ENCODE measurements around the gene ATP1A1. TPM values are rescaled to one million over a fixed set of nuclear protein-coding genes. Genes with fewer than 3 reads are reported as not detected.

Gene ATP1A1
- total RNA-seq, 1 experiment from 2014 or later, result 239 TPM

- no peak overlapping the region for H3K4ac ChIP-seq (ENCODE audit: low read depth, low read length)
- H4K8ac ChIP-seq (replicated peaks; ENCODE audit: insufficient read length, low read depth, low read length), result no peak overlapping the region
- peaks cover 5% of the 10 kb centered on the region for H3K27me3 Mint-ChIP-seq (ENCODE audit: low read depth)
- no peak overlapping the region for H2AFZ ChIP-seq (ENCODE audit: low read length)
- H3K14ac ChIP-seq (ENCODE audit: insufficient read depth, low read length), result no peak overlapping the region
- no peak overlapping the region for H2BK12ac ChIP-seq (ENCODE audit: insufficient read length, low read depth, low read length)
- H3K4me2 ChIP-seq (ENCODE audit: insufficient read depth, insufficient read length, low read length), result no peak overlapping the region
- no peak overlapping the region for H4K91ac ChIP-seq (ENCODE audit: insufficient read length, low read depth, low read length)
- WGBS (ENCODE audit: extremely low coverage, insufficient read length, low lambda C conversion rate), result no CpG with 5 or more reads among the region's 1 CpG
- H4K5ac ChIP-seq (ENCODE audit: insufficient read length, low read depth, low read length), result no peak overlapping the region
- no peak overlapping the region for H3K27ac ChIP-seq (ENCODE audit: insufficient read length, low read depth, low read length)
- no peaks in the 10 kb centered on the region for H3K79me1 ChIP-seq (ENCODE audit: insufficient read depth, low read depth, low read length, poor library complexity, severe bottlenecking)
- H3K9me3 Mint-ChIP-seq, result no peaks in the 10 kb centered on the region
- H2BK20ac ChIP-seq (ENCODE audit: low read depth, low read length, poor library complexity, severe bottlenecking), result no peak overlapping the region
- H3K23ac ChIP-seq (ENCODE audit: insufficient read length, low read depth, low read length), result no peak overlapping the region
- no peak overlapping the region for H3K4me3 Mint-ChIP-seq
- peaks cover 11 to 12% of the 10 kb centered on the region in 2 experiments for H3K4me1 Mint-ChIP-seq
- H2BK15ac ChIP-seq (ENCODE audit: low read depth, low read length), result no peak overlapping the region
- no peak for DNase-seq
- no peak overlapping the region for H3K56ac ChIP-seq (ENCODE audit: insufficient read length, low read depth, low read length)
- no peak overlapping the region for H2BK5ac ChIP-seq (ENCODE audit: insufficient read length, low read length)
- H2AK5ac ChIP-seq (ENCODE audit: insufficient read length, low read length), result no peak overlapping the region
- no peak overlapping the region for H3K27ac Mint-ChIP-seq
- H3K18ac ChIP-seq (ENCODE audit: insufficient read length, low read depth, low read length), result no peak overlapping the region
- H4K20me1 ChIP-seq (ENCODE audit: control insufficient read depth, insufficient read depth, insufficient read length), result no peaks in the 10 kb centered on the region
- no peaks in the 10 kb centered on the region for H3K36me3 Mint-ChIP-seq (ENCODE audit: insufficient read depth in 1 of 3, low read depth in 3 of 3)
- no peaks in the 10 kb centered on the region for H3K9me3 ChIP-seq (ENCODE audit: control insufficient read depth, low read depth, low read length)
- no peaks in the 10 kb centered on the region for H3K4me1 ChIP-seq (ENCODE audit: insufficient read depth, low read length)
- H3K79me2 ChIP-seq (ENCODE audit: insufficient read depth, low read length), result no peaks in the 10 kb centered on the region
- H3K9ac ChIP-seq (ENCODE audit: extremely low read depth, insufficient read length, low read length), result no peak overlapping the region
- no peak overlapping the region for H2BK120ac ChIP-seq (ENCODE audit: low read depth, low read length, poor library complexity, severe bottlenecking)
- TF ChIP-seq CTCF (conservative IDR thresholded peaks at IDR 0.05), result no peak
- no peaks in the 10 kb centered on the region for H3K27me3 ChIP-seq (ENCODE audit: insufficient read depth, low read length)
- H3T11ph ChIP-seq (ENCODE audit: low read length), result no peak overlapping the region
- H3K23me2 ChIP-seq (ENCODE audit: insufficient read length, low read depth, low read length, poor library complexity, severe bottlenecking), result no peaks in the 10 kb centered on the region
Measured at GRCh38 chr1:116357487-116357886, 15.6 kb upstream of the ATP1A1 start.

Measured in H9 (cell line).